NCI-H2081 (cell line): Measurements from ENCODE around the gene BTBD9.
"Not testable (repeated sequence)": the region's sequence is repeated elsewhere in the genome, so short reads cannot be mapped to it uniquely, and the experiment has no call there.

Experiments
- DNase-seq, 2 experiments: peaks; one replicate each; lab custom pipeline; 2025; lab: John Stamatoyannopoulos, UW

Gene BTBD9

GRCh38 chr6:38144365-38144945 lies 495.3 kb downstream of the BTBD9 start:
- no peak for DNase-seq

DNA sequence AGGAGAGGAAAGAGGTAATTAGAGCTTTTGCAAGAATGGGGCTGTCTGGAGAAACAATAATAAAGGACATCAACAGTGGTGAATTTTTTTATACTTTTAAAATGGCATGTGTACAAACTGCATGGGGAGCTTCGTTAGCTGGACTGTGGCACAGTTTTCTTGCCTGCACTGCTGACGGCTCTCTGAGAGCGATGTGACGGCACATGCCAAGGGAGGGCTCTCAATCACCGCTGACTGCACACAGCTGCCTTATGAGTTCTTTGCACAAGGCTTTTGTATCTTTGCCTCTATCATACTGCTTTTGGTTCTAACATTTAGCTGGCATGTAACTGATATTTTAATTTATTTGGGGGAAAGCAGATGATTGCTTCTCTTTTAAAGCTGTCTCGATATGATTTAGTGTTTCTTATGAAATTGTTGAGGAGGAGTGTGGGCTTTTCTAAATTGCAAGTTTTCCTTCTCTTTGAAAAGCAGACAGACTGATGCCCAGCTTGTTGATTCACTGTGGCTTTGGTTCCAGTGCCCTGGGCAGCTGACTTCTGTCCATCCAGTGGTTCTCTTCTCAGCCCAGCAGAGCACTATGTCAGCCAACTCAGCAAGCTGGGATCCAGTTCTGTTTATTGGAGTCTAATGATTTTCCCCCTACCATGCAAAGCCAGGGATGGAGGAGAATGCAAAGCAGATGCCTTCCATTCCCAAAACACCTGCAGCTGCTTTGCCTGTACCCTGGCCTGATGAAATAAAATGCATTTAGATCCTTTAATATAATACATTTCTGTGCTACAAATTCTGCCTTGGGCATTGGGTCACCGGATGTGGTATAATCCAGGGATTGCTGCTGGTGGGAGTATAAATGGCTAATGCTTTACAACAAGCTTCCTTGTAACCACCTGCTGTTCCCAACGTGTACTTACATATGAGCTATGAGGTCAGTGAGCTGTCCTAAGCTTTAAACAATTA lies 496.3 kb downstream of the BTBD9 start:
- peak in 1 of 2 experiments; percentile 63 for DNase-seq

- DNase-seq = no peak
Measured at GRCh38 chr6:38142178-38142902, 497.4 kb downstream of the BTBD9 start.

- no peak for DNase-seq
Measured at GRCh38 chr6:38141716-38142115, 498.0 kb downstream of the BTBD9 start.

- DNase-seq = no peak
Measured at GRCh38 chr6:38141085-38141484, 498.6 kb downstream of the BTBD9 start.

DNA sequence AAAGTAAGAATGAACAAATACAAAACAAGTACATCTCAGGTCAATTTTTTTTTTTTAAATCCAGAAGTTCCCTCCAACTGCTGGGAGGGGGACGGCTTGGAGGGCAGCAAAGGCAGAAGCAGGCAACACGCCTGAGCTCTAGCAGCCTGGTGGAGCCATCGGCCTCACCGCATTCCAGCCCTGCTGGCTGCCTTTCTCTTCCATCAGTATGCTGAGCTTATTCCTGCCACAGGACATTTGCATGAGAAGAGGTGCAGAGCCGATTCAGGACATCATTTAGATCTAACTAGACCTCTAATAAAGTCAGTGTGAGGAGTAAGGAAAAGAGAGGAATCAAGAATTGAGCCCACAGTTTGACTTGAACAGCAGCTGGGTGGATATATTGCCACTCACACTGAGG lies 501.4 kb downstream of the BTBD9 start:
- DNase-seq = no peak

- no peak for DNase-seq
Measured at GRCh38 chr6:38137608-38138265, 502.0 kb downstream of the BTBD9 start.

GRCh38 chr6:38136547-38136946 lies 503.2 kb downstream of the BTBD9 start:
- no peak for DNase-seq

GRCh38 chr6:38134704-38135088 lies 505.0 kb downstream of the BTBD9 start:
- no peak for DNase-seq

GRCh38 chr6:38133932-38134703 lies 505.6 kb downstream of the BTBD9 start:
- DNase-seq = no peak

GRCh38 chr6:38131527-38131965 lies 508.2 kb downstream of the BTBD9 start:
- DNase-seq = no peak

GRCh38 chr6:38127284-38127683 lies 512.4 kb downstream of the BTBD9 start:
- no peak for DNase-seq

GRCh38 chr6:38124224-38124926 lies 515.4 kb downstream of the BTBD9 start:
- not testable (repeated sequence) for DNase-seq

- DNase-seq = no peak
Measured at GRCh38 chr6:38119516-38119915, 520.2 kb downstream of the BTBD9 start.

GRCh38 chr6:38118791-38119365 lies 520.9 kb downstream of the BTBD9 start:
- no peak for DNase-seq
